Uterus (tissue), 4 donors: Measurements from ENCODE around the gene LGALS9C. TPM values are rescaled to one million over a fixed set of nuclear protein-coding genes. Genes with fewer than 3 reads are reported as not detected.
"Not testable (repeated sequence)": the region's sequence is repeated elsewhere in the genome, so short reads cannot be mapped to it uniquely, and the experiment has no call there.

Experiments
- DNase-seq, 2 donors: peaks; one replicate each; pipeline ENCODE4 v3.0.0-alpha.2; 2019 to 2020
- H3K27ac ChIP-seq, 2 donors: fragments of 200-600 bp; sonication (generic); 1 replicate in 1 of 2; 2 replicates in 1 of 2; pipeline ENCODE4 v1.5.1; 2016 to 2018
- H3K27me3 ChIP-seq, 2 donors: fragments of 200-600 bp; sonication (generic); one replicate each; pipeline ENCODE4 v1.5.1; 2018 to 2019; ENCODE audit warnings: control low read depth in 1 of 2
- H3K36me3 ChIP-seq, 2 donors: fragments of 200-600 bp; sonication (generic); one replicate each; pipeline ENCODE4 v1.5.1; 2019; ENCODE audit warnings: control low read depth in 1 of 2
- H3K4me1 ChIP-seq, 2 donors: fragments of 200-600 bp; sonication (generic); one replicate each; pipeline ENCODE4 v1.5.1; 2018 to 2019; ENCODE audit warnings: control low read depth in 1 of 2
- H3K4me3 ChIP-seq, 2 donors: fragments of 200-600 bp; sonication (generic); 1 replicate in 1 of 2; 2 replicates in 1 of 2; pipeline ENCODE4 v1.5.1; 2018 to 2019; ENCODE audit warnings: mild to moderate bottlenecking in 1 of 2
- H3K9me3 ChIP-seq, 2 donors: fragments of 200-600 bp; sonication (generic); one replicate each; pipeline ENCODE4 v1.5.1; 2019; ENCODE audit warnings: control low read depth in 1 of 2
- intact Hi-C: fragments of 100-400 bp; cut with DNase I; formaldehyde crosslinking; loops from one replicate; pipeline ENCODE4 v1.15.1; 2023; ENCODE audit warnings: low total_unique reads
- total RNA-seq, 4 donors: library from RNA; depleted of rRNA in 3 of 4; stranded (reverse); fragments of >200 nt in 3 of 4; gene quantifications; one replicate each; pipeline versions ENCODE4 v1.1.0 to v1.2.4, GENCODE V29; 2014 to 2023
- donor health status: DM: yes; HTN: yes; CAD: no.

The LGALS9C gene
- total RNA-seq, 4 donors from 2014 or later = not detected

DNA sequence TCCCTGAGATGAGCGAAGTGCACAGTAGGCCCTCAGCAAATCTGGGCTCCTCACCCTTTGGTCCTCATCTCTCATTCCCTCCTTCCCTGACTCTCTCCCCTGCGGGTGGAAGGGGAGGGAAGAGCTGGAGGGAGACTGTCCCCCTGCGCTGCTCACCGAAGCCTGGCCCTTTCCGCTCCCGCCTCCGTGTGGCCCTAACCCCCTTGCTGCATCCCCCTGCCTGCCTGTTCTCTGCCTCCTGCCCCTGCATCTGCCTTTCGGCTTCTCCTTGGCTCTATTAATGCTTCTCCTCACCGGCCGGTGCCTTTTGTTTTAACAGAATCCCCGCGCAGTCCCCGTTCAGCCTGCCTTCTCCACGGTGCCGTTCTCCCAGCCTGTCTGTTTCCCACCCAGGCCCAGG, 12.0 kb downstream of the LGALS9C start:
- H3K9me3 ChIP-seq, H3K4me1 ChIP-seq, H3K27me3 ChIP-seq, H3K36me3 ChIP-seq, DNase-seq, H3K27ac ChIP-seq, intact Hi-C loops, H3K4me3 ChIP-seq: not testable (repeated sequence)

DNA sequence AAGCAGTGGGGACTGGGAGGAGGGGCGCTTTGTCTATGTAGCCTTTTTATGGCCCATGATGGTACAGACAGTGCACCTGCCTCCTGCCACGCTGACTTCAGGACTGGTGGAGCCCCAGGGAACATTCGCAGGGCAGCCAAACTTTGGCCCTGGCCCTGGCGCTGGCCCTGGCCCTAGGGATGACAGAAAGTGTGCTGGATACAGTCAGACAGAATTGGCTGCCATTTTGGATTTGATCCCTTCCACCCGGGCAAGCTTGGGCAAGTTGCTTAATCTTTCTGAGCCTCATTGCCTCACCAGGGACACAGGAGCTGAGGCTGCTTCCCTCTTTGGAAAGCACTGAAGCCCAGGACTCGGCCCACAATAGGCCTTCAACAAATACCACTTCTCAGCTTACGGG, 13.4 kb downstream of the LGALS9C start:
- H3K27ac ChIP-seq, H3K4me3 ChIP-seq, H3K9me3 ChIP-seq, H3K27me3 ChIP-seq, H3K36me3 ChIP-seq, intact Hi-C loops, DNase-seq, H3K4me1 ChIP-seq: not testable (repeated sequence)

DNA sequence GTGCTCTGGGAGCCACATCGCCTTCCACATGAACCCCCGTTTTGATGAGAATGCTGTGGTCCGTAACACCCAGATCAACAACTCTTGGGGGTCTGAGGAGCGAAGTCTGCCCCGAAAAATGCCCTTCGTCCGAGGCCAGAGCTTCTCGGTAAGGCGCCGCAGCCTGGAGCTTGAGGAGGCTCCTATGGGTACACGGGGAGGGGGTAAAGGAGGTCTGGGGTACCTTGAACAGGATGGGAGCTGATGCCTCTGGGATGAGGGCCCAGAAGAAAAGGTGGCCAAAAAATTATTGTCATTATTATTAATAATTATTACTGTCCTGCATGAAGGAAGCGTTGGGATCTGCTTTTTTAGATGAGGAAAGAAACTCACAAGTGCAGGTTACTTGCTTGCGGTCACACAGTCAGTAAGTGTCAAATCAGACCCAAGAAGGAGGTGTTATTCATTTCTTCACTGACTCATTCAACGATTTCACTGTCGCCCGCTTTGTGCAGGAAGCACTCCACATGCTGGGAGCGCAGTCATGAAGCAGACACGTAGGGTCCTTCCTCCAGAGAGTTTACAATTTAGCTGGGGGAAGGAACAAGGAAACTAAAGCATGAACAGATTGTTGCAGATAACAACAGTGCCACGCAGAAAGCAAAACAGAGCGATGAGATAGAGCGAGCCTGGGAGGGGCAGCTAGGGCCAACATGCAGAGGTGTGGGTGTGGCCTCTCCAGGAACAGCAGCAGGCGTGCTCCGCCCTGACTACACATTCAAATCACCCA, 16.3 kb downstream of the LGALS9C start:
- H3K4me3 ChIP-seq, DNase-seq, H3K27ac ChIP-seq, H3K27me3 ChIP-seq, intact Hi-C loops, H3K36me3 ChIP-seq, H3K9me3 ChIP-seq, H3K4me1 ChIP-seq: not testable (repeated sequence)

DNA sequence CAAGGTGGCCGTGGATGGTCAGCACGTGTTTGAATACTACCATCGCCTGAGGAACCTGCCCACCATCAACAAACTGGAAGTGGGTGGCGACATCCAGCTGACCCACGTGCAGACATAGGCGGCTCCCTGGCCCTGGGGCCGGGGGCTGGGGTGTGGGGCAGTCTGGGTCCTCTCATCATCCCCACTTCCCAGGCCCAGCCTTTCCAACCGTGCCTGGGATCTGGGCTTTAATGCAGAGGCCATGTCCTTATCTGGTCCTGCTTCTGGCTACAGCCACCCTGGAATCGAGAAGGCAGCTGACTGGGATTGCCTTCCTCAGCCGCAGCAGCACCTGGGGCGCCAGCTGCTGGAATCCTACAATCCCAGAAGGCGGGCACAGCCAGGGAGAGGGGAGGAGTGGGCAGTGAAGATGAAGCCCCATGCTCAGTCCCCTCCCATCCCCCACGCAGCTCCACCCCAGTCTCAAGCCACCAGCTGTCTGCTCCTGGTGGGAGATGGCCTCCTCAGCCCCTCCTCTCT, 17.7 kb downstream of the LGALS9C start:
- DNase-seq, intact Hi-C loops, H3K9me3 ChIP-seq, H3K36me3 ChIP-seq, H3K27me3 ChIP-seq, H3K4me3 ChIP-seq, H3K4me1 ChIP-seq, H3K27ac ChIP-seq: not testable (repeated sequence)

DNA sequence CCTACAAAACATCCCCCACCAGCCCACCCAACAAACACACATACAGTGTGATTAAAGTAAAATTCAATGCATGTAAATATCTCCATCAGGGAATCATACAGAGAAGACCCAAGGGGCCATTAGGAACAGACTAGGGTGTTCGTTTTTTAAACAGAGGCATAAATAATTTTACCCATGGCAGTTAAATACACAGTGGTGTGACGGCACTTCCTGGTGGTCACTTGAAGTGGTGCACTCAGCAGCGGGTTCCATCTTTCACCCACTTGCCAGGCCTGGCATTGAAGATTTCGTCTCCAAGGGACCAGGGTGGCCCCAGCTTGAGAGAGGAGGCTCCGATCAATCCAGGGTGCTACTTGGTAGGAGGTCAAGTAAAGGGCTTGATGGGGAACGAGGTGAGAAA, 20.5 kb downstream of the LGALS9C start:
- H3K36me3 ChIP-seq, H3K4me3 ChIP-seq, H3K4me1 ChIP-seq, H3K9me3 ChIP-seq, H3K27ac ChIP-seq, DNase-seq, intact Hi-C loops, H3K27me3 ChIP-seq: not testable (repeated sequence)

DNA sequence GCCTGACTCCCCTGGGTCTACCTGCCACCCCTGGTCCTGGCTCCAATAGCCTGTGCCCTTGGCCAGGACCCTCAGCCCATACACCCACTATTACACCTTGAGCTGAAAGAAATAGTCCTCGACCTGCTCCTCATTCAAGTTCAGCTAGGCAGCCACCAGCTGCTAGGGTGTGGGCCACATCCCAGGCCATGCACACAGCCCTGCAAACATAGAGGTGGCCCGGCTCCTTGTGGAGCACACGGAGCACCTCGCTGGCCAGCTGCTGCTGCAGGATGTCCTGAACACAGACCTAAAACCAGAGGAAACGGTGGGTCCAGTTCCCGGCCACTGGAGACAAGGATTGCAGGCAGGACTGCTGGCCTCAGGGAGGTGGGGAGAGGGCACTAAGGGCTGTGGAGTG, 22.5 kb downstream of the LGALS9C start:
- H3K4me3 ChIP-seq, H3K9me3 ChIP-seq, H3K4me1 ChIP-seq, DNase-seq, H3K36me3 ChIP-seq, intact Hi-C loops, H3K27me3 ChIP-seq, H3K27ac ChIP-seq: not testable (repeated sequence)

DNA sequence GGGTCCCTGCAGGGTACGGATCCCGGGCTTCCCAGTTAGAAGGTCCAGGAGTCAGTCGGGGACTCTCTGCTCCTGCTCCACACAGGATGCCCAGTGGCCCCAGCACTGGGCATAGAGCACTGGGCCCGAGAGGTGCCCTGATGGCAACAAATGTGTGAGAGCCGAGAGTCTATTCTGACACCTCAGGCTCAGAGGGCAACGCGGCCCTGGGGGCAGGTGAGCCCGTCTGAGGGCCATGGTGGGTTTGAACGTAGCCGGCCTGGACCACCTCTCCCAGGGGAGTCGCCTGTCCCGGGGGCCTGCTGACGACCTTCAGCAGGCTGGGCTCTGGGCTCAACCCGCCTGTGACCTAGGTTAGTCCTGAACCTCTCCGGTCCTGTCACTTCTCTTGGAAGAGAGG, 23.2 kb downstream of the LGALS9C start:
- H3K9me3 ChIP-seq, H3K4me1 ChIP-seq, H3K4me3 ChIP-seq, H3K27ac ChIP-seq, intact Hi-C loops, DNase-seq, H3K27me3 ChIP-seq, H3K36me3 ChIP-seq: not testable (repeated sequence)

DNA sequence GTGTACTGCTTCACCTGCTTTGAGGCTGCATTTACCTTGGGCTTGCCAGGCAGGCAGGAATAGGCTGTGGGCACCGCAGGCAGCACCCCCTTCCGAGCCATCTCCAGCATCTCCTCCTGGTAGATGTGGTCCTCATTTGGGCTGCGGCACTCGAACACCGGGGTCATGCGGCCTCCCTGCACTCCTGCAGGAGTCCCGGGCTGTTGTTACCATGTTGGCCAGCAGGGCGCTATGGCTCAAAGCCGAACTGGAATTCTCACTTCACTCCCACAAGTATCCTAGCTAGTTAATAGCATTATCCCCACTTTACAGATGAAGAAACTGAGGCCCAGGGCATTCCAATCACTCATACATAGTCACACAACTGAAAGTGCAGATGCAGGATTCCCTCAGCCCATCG, 23.7 kb downstream of the LGALS9C start:
- H3K36me3 ChIP-seq, H3K4me1 ChIP-seq, H3K27me3 ChIP-seq, H3K27ac ChIP-seq, DNase-seq, H3K4me3 ChIP-seq, intact Hi-C loops, H3K9me3 ChIP-seq: not testable (repeated sequence)

DNA sequence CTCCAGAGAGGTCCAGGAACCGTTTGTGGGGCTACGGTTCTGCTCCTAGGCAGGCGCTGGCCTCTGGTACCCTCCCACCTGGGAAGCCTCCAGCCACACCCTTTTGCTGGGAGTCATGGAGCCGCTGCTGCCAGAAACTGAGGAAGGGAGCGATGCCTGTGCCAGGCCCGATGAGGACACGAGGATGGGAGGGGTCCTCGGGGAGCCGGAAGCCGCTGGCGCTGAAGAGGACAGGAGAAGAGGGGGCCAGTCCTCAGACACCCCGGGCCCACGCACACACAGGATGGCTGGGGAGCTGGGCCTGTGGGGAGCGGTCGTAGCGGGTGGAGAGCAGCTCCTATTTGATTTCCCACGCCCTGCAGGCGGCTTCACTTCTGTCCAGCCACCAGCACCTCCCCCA, 24.2 kb downstream of the LGALS9C start:
- H3K36me3 ChIP-seq, H3K27me3 ChIP-seq, intact Hi-C loops, H3K4me3 ChIP-seq, H3K9me3 ChIP-seq, DNase-seq, H3K27ac ChIP-seq, H3K4me1 ChIP-seq: not testable (repeated sequence)

DNA sequence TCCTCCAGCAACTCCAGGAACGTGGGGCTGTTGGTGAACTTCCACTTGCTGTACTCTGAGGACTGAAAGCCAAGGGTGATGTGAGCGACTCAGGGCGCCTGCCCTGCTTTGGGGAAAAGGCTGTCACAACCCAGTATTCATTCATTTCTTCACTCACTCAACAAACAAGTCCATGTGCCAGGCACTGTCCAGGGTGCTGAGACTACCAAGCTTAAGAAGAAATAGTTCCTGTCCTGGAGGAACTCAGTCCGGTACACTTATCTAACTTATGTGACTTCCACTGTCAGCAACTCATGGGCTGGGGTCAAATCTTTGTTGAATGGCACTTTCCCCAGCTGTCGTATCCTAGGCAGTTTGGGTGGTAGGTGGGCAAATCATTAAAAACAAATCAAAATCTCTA, 26.6 kb downstream of the LGALS9C start:
- H3K36me3 ChIP-seq, H3K9me3 ChIP-seq, DNase-seq, intact Hi-C loops, H3K4me1 ChIP-seq, H3K27me3 ChIP-seq, H3K27ac ChIP-seq, H3K4me3 ChIP-seq: not testable (repeated sequence)

DNA sequence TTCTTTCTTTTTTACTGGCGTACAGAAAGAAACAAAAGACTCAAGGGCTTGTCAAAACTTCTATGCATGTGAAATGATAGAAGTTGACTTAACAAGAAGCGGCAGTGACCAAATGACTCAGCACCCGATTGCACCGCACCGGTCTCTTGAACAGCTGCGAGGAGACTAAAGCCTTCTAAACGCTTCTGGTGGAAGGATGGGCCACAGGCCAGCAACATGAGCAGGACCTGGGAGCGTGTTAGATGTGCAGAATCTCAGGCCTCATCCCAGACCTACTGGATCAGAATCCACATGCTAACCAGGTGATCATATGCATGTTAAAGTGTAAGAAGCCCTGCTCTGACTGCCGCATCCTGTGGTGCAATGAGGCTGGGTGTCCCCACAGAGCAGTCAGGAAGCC, 31.1 kb downstream of the LGALS9C start:
- H3K9me3 ChIP-seq, H3K36me3 ChIP-seq, H3K27ac ChIP-seq, DNase-seq, H3K27me3 ChIP-seq, intact Hi-C loops, H3K4me3 ChIP-seq, H3K4me1 ChIP-seq: not testable (repeated sequence)

DNA sequence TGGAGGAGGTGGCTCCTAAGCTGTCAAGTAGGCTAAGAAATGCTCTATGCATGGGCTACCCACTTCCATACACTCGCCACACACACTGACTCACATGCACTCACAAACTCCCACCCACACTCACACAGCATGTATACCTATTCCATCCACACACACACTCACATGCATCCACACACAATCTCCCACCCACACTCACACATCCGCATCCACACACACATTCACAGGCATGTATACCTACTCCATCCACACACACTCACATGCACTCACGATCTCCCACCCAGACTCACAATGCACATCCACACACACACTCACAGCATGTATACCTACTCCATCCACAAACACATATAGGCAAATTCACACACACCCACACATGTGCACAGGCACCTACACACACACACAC, 32.1 kb downstream of the LGALS9C start:
- DNase-seq, H3K4me3 ChIP-seq, H3K27ac ChIP-seq, intact Hi-C loops, H3K4me1 ChIP-seq, H3K27me3 ChIP-seq, H3K9me3 ChIP-seq, H3K36me3 ChIP-seq: not testable (repeated sequence)

DNA sequence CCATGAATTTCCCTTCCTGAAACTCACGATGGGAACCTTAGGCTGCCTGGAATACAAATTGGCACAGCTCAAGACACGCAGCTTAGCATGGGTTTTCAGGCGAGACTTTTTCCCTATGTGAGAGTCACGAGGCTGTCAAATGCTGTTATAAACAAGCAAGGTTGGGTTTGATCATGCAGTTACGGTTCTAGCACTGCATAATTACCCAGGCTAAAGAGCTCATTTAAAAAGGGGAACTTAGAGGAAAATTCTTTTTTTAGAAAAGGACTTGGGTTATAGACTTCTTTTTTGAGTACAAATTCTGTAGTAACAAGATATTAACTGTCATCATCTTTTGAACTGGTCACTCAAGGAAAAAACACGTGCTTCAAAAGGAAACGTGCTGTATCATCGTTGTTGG, 44.5 kb downstream of the LGALS9C start:
- DNase-seq, H3K4me3 ChIP-seq, intact Hi-C loops, H3K4me1 ChIP-seq, H3K27me3 ChIP-seq, H3K27ac ChIP-seq, H3K36me3 ChIP-seq, H3K9me3 ChIP-seq: not testable (repeated sequence)

DNA sequence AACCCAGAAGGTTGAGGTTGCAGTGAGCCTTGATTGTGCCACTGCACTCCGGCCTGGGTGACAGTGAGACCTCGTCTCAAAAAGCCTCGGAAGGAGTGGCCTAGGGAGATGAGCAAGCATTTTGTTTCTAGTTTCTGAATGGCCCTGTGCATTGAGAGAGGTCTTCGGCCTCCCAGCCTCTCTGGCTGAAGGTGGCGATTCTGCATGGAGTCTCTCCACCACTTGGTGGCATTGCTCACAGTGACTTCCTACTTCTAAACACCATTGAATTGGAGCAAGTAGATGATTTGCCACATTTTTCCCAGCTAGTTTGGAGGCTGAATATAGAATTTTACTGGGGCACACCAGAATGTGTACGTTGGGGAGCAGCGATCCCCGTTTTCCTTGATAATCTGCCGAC, 48.4 kb downstream of the LGALS9C start:
- H3K4me3 ChIP-seq, H3K27ac ChIP-seq, DNase-seq, H3K36me3 ChIP-seq, H3K27me3 ChIP-seq, H3K9me3 ChIP-seq, H3K4me1 ChIP-seq, intact Hi-C loops: not testable (repeated sequence)
